Sigmoid colon (tissue), 7 donors: ENCODE data around the gene PRKCZ. TPM values are rescaled to one million over a fixed set of nuclear protein-coding genes. Genes with fewer than 3 reads are reported as not detected.

Experiments used
- DNase-seq: peaks from one replicate; pipeline ENCODE4 v3.0.0-alpha.2; 2019
- H3K27ac ChIP-seq, 4 donors: fragments of 200-600 bp; sonication (generic); one replicate each; pipeline ENCODE4 v1.5.1; 2016 to 2019; ENCODE audit warnings: mild to moderate bottlenecking in 1 of 4
- H3K27me3 ChIP-seq, 3 donors: fragments of 200-600 bp; sonication (generic); one replicate each; pipeline ENCODE4 v1.5.1; 2019; ENCODE audit warnings: mild to moderate bottlenecking in 1 of 3
- H3K36me3 ChIP-seq, 4 donors: fragments of 200-600 bp; sonication (generic); one replicate each; pipeline ENCODE4 v1.5.1; 2016 to 2019
- H3K4me1 ChIP-seq, 4 donors: fragments of 200-600 bp; sonication (generic); one replicate each; pipeline ENCODE4 v1.5.1; 2017 to 2019
- H3K4me3 ChIP-seq, 4 donors: fragments of 200-600 bp; sonication (generic); one replicate each; pipeline ENCODE4 v1.5.1; 2017 to 2019; ENCODE audit warnings: mild to moderate bottlenecking in 2 of 4, moderate library complexity in 1 of 4
- H3K9me3 ChIP-seq, 4 donors: fragments of 200-600 bp in 3 of 4; sonication (generic) in 3 of 4; one replicate each; pipeline versions ENCODE4 v1.5.1 to v1.6.1; 2013 to 2019
- CTCF ChIP-seq, 4 experiments: fragments of 450-650 bp in 3 of 4; fragments of 200-600 bp in 1 of 4; IDR thresholded peaks; one replicate each; pipeline ENCODE4 v1.5.1; 2016 to 2019; ENCODE audit warnings: antibody characterized with exemption in 4 of 4, mild to moderate bottlenecking in 3 of 4, moderate library complexity in 2 of 4
- EP300 ChIP-seq, 4 donors: sonication (generic); formaldehyde crosslinking; IDR thresholded peaks; one replicate each; pipeline ENCODE4 v1.6.1; 2017; ENCODE audit warnings: antibody characterized with exemption in 4 of 4
- POLR2A ChIP-seq, 2 donors: fragments of 450-650 bp; IDR thresholded peaks; one replicate each; pipeline ENCODE4 v1.6.1; 2016; ENCODE audit warnings: antibody characterized with exemption in 2 of 2, mild to moderate bottlenecking in 2 of 2, moderate library complexity in 2 of 2
- POLR2AphosphoS5 ChIP-seq, 4 donors: sonication (generic); formaldehyde crosslinking; IDR thresholded peaks; one replicate each; pipeline ENCODE4 v1.6.1; 2017; ENCODE audit warnings: antibody characterized with exemption in 4 of 4
- WGBS, 2 donors: extraction: QIAGEN DNeasy Blood & Tissue Kit; methylation state at CpG; one replicate each; pipeline ENCODE4 v1.1.7; 2013; 5-methylcytosine and 5-hydroxymethylcytosine counted together
- intact Hi-C: fragments of 100-400 bp; cut with DNase I; formaldehyde crosslinking; loops from one replicate; pipeline ENCODE4 v1.15.1; 2023
- polyA plus RNA-seq, 3 donors: library from polyadenylated mRNA; stranded (reverse); fragments of 200-250 nt; gene quantifications; one replicate each; pipeline ENCODE4 v1.2.3, GENCODE V29; 2013
- total RNA-seq, 4 donors: library from RNA; depleted of rRNA; stranded (reverse); fragments of >200 nt; gene quantifications; one replicate each; pipeline ENCODE4 v1.1.0, GENCODE V29; 2016
- donor health status: healthy with polysubstance abuse.
- donor health status: Bipolar disorder and iron deficiency.
- donor health status: healthy.

Gene PRKCZ
- total and polyA plus RNA-seq, 7 donors: 1.4 to 52.9 (median 4.8) TPM

GRCh38 chr1:2151252-2151651 lies 101.0 kb downstream of the PRKCZ start:
- Histone ChIP-seq H3K36me3 (no peaks in the 10 kb centered on the region), H3K4me3 (no peak overlapping the region), H3K27me3 (no peaks in the 10 kb centered on the region), H3K4me1 (no peaks in the 10 kb centered on the region), H3K9me3 (no peaks in the 10 kb centered on the region), H3K27ac (no peak overlapping the region)
- DNase-seq: no peak
- intact Hi-C loops: no loop called here
- 74 to 84% methylated on average over 10 of the region's 10 CpGs for WGBS, 2 donors
- no peak for TF ChIP-seq CTCF (IDR thresholded peaks at IDR 0.05)
- TF ChIP-seq POLR2AphosphoS5 (IDR thresholded peaks at IDR 0.05): peak in 1 of 4 donors; percentile 24
- no peak for TF ChIP-seq POLR2A (IDR thresholded peaks at IDR 0.05)
- TF ChIP-seq EP300 (IDR thresholded peaks at IDR 0.05): no peak

- Histone ChIP-seq H3K27ac (no peak overlapping the region), H3K9me3 (no peaks in the 10 kb centered on the region), H3K36me3 (no peaks in the 10 kb centered on the region), H3K27me3 (no peaks in the 10 kb centered on the region), H3K4me3 (no peak overlapping the region), H3K4me1 (no peaks in the 10 kb centered on the region)
- intact Hi-C loops: no loop called here
- no peak for DNase-seq
- TF ChIP-seq POLR2AphosphoS5 (IDR thresholded peaks at IDR 0.05) (no peak), EP300 (IDR thresholded peaks at IDR 0.05) (no peak), POLR2A (IDR thresholded peaks at IDR 0.05) (no peak), CTCF (IDR thresholded peaks at IDR 0.05) (no peak)
- WGBS, 2 donors: 88 to 89% methylated on average over 6 of the region's 6 CpGs
These were observed 101.7 kb downstream of the PRKCZ start for GRCh38 chr1:2151911-2152310.

GRCh38 chr1:2152954-2153353 lies 102.7 kb downstream of the PRKCZ start:
- no peak for TF ChIP-seq POLR2AphosphoS5 (IDR thresholded peaks at IDR 0.05)
- TF ChIP-seq POLR2A (IDR thresholded peaks at IDR 0.05): no peak
- TF ChIP-seq CTCF (IDR thresholded peaks at IDR 0.05): no peak
- no peak for TF ChIP-seq EP300 (IDR thresholded peaks at IDR 0.05)
- H3K4me1 ChIP-seq: no peaks in the 10 kb centered on the region
- no peaks in the 10 kb centered on the region for H3K27me3 ChIP-seq
- intact Hi-C loops: no loop called here
- H3K4me3 ChIP-seq: no peak overlapping the region
- no peaks in the 10 kb centered on the region for H3K9me3 ChIP-seq
- no peak for DNase-seq
- H3K36me3 ChIP-seq: no peaks in the 10 kb centered on the region
- WGBS, 2 donors: 85 to 91% methylated on average over 11 of the region's 11 CpGs
- H3K27ac ChIP-seq: no peak overlapping the region

GRCh38 chr1:2154022-2154421 lies 103.8 kb downstream of the PRKCZ start:
- TF ChIP-seq CTCF (IDR thresholded peaks at IDR 0.05): no peak
- TF ChIP-seq EP300 (IDR thresholded peaks at IDR 0.05): no peak
- no peak for TF ChIP-seq POLR2AphosphoS5 (IDR thresholded peaks at IDR 0.05)
- no peak for TF ChIP-seq POLR2A (IDR thresholded peaks at IDR 0.05)
- intact Hi-C loops: no loop called here
- WGBS, 2 donors: 95 to 97% methylated on average over 21 of the region's 21 CpGs
- Histone ChIP-seq H3K4me3 (no peak overlapping the region), H3K27me3 (no peaks in the 10 kb centered on the region), H3K4me1 (no peaks in the 10 kb centered on the region), H3K36me3 (no peaks in the 10 kb centered on the region), H3K9me3 (no peaks in the 10 kb centered on the region), H3K27ac (no peak overlapping the region)
- DNase-seq: no peak

- WGBS, 2 donors: 98% methylated on average over 10 of the region's 10 CpGs
- TF ChIP-seq CTCF (IDR thresholded peaks at IDR 0.05) (no peak), POLR2A (IDR thresholded peaks at IDR 0.05) (no peak), EP300 (IDR thresholded peaks at IDR 0.05) (no peak), POLR2AphosphoS5 (IDR thresholded peaks at IDR 0.05) (no peak)
- Histone ChIP-seq H3K36me3 (no peaks in the 10 kb centered on the region), H3K27me3 (no peaks in the 10 kb centered on the region), H3K27ac (no peak overlapping the region), H3K9me3 (no peaks in the 10 kb centered on the region), H3K4me1 (no peaks in the 10 kb centered on the region), H3K4me3 (no peak overlapping the region)
- intact Hi-C loops: no loop called here
- no peak for DNase-seq
These were observed 105.0 kb downstream of the PRKCZ start for GRCh38 chr1:2155147-2155598.
